Glomerular visceral epithelial cell (primary cell): ENCODE results near the gene RGS6.

Source experiments
- DNase-seq: peaks from one replicate; pipeline ENCODE4 v3.0.0-alpha.2; 2016; ENCODE audit errors: extremely low spot score

RGS6 gene

DNA sequence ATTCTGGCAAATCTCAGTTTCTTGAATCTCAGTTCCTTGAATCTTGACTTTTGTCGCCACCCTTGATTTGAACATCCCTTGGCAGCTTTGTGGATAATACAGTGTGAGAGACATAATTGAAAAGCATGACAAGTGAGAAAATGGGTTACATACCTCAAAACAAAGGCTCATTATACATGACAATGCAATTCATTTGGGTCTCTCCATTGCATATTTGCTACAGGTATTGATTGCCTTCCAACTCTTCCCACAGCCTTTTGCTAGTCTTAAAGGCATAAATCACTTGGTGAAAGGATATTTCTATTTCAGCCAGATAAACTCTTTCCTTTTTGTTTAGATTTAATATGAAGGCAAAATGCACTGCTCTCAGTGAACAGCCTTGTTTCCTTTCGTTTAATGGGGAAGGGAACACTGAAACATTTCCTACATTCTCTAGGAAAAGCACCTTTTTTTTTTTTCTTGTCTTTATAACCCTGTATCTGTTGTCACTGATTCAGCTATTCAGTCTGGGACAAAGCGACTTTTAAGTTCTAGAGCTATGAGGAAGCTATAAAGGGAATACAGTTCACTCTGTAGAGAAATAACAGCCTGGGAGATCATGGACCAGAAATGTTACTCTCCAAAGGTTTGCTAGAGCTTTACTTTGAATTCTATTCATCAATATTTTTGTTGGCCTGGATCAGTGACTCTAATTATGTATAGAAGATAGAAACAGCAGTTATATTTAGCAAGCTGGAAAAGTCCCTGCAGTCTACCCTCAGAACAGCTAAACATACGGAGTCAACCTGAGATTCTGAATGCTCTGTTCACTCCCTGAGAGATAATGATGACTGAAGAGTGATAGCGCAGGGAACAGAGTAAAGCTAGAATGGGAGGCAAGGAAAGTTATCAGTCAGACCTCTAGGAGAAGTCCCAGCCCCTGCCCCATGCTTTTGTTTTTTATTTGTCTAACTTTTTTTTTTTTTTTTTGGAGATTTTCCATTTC, 311.4 kb downstream of the RGS6 start:
- no peak for DNase-seq

GRCh38 chr14:72247896-72248465, 315.8 kb downstream of the RGS6 start:
- DNase-seq, result no peak

DNA sequence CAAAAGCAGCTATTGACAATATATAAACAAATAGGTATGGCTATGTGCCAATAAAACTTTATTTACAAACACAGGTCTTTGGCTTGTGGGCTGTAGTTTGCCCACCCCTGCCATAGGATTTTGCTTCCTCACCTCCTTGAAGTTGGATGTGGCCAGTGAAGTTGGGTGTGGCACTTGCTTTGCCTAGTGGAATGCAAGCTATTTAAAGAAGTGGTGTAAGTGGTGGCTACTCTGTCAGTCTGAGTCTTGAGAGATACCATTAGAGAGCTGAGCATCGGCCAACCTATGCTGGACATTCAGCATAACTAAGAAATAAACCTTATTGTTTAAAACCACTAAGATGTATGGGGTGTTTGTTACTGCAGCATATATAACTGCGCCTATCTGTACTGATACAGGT, 321.3 kb downstream of the RGS6 start:
- DNase-seq, result no peak

- DNase-seq, result no peak
Observed at GRCh38 chr14:72254202-72254936, 322.1 kb downstream of the RGS6 start.

DNA sequence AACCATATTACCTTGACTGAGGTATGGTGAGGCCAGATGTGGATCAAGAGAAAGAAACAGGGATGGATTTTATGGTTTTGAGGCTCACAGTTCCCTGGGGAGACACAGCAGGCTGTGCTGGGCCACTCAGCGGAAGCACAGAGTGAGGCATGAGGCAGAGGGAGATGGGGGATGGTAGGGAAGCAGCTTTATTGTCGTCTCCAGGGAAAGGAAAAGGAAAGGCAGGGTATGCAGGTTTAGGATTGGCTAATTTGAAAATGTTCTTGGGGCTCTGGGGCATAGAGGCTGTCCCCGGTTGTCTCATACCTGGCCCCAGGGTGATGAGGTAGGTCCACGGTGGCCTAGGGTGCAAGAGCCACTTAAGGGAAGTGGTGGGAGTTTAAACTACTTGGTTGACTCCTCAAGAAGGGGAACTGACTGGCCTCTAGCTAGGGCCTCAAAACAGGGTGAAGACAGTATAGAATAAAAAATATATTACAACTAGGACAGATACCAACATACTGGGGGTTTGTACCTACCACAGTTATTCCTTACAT, 322.8 kb downstream of the RGS6 start:
- no peak for DNase-seq

DNA sequence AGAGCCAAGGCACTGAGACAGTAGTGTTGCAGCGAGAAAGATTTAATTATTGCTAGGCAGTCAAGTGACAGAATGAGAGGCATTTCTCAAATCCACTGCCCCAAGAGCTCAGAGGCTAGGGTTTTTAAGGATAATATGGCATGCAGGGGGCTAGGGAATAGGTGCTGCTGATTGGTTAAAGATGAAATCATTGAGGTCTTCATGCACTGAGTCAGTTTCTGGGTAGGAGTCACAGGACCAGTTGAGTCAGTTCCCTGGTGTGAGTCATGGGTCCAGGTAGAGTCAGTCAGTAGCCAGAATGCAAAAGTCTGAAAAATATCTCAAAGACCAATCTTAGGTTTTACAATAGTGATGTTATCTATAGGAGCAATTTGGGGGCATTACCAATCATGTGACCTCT, 323.8 kb downstream of the RGS6 start:
- DNase-seq, result no peak

DNA sequence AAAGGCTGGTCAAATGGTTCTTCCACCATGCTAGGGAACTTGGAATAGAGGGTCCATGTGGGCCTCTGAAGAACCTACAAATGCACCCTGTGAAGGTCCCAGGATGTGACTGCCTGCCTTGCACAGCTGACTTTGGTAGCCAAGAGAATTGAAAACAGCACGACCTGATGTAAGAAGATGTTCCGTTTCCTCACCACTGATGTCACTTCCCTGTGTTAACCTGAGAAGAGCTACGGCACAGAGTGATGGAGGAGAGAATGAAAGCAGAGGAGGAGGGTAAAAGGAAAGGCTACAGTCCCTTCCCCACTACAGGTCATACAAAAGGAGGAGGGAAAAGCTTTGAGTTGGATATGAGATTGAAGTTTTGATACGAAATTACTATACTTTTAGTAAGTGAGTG, 328.8 kb downstream of the RGS6 start:
- no peak for DNase-seq

GRCh38 chr14:72262771-72263170, 330.5 kb downstream of the RGS6 start:
- DNase-seq, result no peak

DNA sequence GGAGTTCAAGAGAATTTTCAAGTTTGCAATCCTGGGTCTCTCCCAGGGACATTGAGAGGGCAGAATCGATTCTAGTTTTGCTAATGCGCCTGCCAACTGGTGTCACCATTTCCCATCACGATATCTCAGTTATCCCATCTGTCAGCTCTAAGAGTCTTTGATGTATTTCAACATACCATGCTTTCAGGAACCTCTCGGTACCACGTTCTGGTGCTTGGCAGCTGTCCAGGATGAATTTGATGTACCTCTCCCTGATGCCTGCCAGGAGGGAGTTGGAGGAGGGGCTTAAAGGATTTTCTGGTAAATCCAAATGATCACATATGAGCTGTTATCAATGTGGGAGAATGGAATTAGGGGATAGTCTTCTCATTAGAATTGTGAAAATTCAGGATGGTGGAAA, 332.5 kb downstream of the RGS6 start:
- no peak for DNase-seq

DNA sequence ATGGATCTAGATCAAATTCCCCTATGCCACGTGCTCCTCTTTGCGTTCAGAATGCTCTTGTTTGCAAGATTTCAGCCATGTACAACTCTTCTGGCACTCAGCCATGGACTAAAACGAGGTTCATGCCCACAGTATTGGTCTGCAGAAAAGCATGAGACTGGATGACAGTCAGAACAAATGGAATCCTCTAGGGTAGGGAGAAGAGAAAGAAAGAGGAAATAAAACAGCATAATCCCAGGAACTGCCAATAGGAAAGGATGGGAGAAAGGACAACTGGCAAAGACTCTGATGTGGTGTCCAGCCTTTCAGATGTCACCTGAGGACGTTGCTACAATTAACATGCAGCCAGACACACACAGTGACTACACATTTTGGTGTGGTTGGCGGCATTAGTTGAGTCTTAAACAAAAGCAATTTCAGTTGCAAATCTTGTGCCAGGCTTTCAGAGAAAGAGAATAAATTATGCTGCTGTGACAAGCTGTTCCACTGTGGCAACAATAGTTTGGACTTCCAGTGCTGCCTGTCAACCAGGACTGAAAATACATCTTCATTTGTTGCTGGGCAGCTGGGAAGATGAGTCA, 338.0 kb downstream of the RGS6 start:
- no peak for DNase-seq

GRCh38 chr14:72270749-72271148, 338.5 kb downstream of the RGS6 start:
- DNase-seq, result no peak

DNA sequence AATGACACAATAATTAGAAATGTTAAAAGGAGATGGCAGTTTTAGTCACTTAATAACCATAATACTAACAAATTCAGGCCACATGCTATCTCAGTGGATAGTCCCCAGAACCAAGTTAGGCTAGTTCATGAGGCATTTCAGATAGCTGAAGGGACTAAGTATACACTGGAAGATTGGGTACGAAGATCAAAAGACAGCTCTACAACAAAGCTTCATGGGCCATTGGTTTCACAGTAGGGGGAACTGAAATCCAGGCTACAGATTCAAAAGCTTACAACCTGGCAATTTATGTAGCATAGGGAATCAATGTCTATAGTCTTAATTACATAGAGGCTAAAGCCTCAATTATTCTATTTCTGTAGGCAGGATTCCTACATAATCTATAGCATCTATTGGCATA, 343.0 kb downstream of the RGS6 start:
- no peak for DNase-seq

DNA sequence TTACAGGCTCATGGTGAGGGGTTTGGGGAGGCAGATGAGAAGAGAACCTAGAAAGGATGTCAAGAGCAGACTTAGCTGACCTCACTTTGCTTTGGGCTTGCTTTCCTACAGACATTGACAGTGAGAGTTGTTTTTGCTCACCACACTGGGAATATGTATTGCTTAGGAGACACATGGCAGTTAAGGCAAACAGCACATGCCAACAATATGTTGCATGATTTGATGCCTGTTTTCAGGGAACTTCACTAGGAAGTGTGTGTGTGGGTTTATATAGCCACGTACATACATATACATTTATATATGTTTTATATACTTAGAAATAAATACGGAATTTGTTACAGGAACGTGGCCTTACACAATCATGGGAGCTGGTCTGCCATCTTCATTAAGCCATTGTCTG, 346.1 kb downstream of the RGS6 start:
- DNase-seq, result no peak

GRCh38 chr14:72284176-72284575, 351.9 kb downstream of the RGS6 start:
- DNase-seq, result no peak

GRCh38 chr14:72290241-72290640, 358.0 kb downstream of the RGS6 start:
- DNase-seq, result no peak

GRCh38 chr14:72291908-72292688, 359.9 kb downstream of the RGS6 start:
- peak; percentile 4 for DNase-seq

DNA sequence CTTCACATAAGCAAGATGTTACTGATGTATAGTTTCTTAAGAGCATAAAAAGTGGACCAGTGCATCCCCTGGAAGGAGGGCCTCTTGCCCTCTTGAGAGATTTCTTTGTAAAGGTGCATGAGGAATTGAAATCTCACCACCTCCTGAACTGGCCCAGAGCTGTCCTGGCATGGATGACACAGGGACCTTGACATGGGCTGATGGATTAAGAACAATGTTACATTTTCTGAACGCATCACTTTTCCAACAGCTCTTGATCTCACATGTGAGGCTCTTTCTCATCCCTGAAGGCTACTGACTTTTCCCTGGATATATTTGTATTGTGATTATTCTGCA, 360.4 kb downstream of the RGS6 start:
- no peak for DNase-seq

DNA sequence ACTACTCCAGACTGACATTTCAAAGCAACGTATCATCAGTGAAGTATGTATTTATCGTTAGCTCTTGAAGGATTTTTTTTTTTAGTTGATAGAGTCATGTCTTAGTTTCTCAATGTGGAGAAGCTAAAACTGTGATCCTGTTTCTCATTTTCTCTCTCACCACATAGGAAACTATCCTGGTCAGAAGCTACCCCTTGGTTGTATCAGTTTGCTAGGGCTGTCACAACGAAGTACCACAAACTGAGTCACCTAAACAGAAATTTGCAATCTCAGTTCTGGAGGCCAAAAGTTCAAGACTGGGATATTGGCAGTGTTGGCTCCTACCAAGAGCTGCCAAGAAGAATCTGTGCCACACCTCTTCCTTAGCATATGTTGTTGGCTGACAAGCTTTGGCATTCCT, 369.1 kb downstream of the RGS6 start:
- DNase-seq, result no peak

DNA sequence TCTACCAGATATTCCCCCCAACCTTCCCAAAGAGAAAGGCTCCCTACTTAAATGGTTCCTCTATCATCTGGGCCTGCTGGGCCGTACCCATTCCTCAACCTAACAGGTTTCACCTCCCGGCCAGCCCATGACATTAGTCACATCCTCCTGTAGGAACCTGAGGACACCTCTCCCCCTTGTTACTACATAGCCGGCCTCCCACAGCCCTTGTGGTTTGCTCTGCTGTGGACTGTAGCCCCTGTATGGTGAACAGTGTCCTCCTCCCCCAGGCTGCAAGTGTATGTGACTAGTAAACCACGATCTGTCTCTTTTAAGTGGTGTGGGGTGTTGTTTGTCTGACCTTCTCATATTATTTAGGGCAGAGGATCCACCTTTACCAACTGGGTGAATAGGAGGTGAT, 371.7 kb downstream of the RGS6 start:
- no peak for DNase-seq

DNA sequence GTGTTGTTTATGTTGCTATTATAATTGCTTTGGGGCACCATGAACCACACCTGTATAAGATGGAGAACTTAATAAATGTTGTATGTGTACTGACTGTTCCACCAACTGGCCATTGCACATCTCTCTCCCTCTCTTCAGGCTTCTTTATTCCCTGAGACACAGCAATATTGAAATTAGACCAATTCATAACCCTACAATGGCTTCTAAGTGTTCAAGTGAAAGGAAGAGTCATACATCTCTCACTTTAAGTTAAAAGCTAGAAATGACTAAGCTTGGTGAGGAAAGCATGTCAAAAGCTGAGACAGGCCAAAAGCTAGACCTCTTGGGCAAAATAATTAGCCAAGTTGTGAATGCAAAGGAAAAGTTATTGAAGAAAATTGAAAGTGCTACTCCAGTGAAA, 373.3 kb downstream of the RGS6 start:
- no peak for DNase-seq

DNA sequence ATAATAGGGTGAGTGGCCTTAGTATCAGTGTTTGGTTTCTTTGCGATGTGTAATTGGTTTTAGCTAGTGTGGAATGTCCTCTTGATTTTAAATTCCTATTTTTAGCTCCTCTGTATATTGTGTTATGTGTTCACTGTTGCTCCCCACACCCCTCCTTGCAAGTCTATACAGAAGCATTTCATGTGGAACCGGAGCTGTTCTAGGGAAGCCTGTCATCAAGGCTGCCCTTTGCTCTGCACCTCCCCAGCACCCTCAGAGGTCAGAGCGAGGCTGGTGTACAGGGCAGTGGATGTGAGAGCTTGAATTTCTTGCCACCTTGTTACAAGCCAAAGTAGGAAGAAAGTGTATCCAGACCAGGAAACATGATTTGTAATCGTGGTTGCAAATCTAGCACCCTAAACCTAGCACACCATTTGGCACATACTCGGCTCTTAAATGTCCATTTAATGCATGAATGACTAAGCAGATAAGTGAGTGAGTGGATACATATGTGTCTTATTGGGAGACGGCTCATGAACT, 376.8 kb downstream of the RGS6 start:
- DNase-seq, result no peak
